Ascending aorta (tissue), 2 donors: ENCODE results near the gene CDC42BPA. TPM values are rescaled to one million over a fixed set of nuclear protein-coding genes. Genes with fewer than 3 reads are reported as not detected.

Experiments
- DNase-seq, 2 donors: peaks; one replicate each; pipeline ENCODE4 v3.0.0-alpha.2; 2019; ENCODE audit warnings: low spot score in 2 of 2
- H3K27ac ChIP-seq, 2 donors: fragments of 200-600 bp; sonication (generic); one replicate each; pipeline ENCODE4 v1.5.1; 2016 to 2017; ENCODE audit warnings: mild to moderate bottlenecking in 1 of 2
- H3K27me3 ChIP-seq: fragments of 200-600 bp; sonication (generic); one replicate; pipeline ENCODE4 v1.5.1; 2017
- H3K36me3 ChIP-seq, 2 donors: fragments of 200-600 bp; sonication (generic); one replicate each; pipeline ENCODE4 v1.5.1; 2016
- H3K4me1 ChIP-seq, 2 donors: fragments of 200-600 bp; sonication (generic); one replicate each; pipeline ENCODE4 v1.5.1; 2016 to 2017; ENCODE audit warnings: mild to moderate bottlenecking in 1 of 2
- H3K4me3 ChIP-seq, 2 donors: fragments of 200-600 bp; sonication (generic); one replicate each; pipeline ENCODE4 v1.5.1; 2016 to 2017; ENCODE audit warnings: mild to moderate bottlenecking in 1 of 2
- H3K9me3 ChIP-seq, 2 donors: fragments of 200-600 bp; sonication (generic); one replicate each; pipeline ENCODE4 v1.5.1; 2016
- CTCF ChIP-seq, 3 experiments: fragments of 200-600 bp in 2 of 3; fragments of 450-650 bp in 1 of 3; sonication (generic) in 2 of 3; IDR thresholded peaks; one replicate each; pipeline ENCODE4 v1.5.1; 2016 to 2019; ENCODE audit warnings: antibody characterized with exemption in 3 of 3, mild to moderate bottlenecking in 1 of 3, moderate library complexity in 1 of 3
- intact Hi-C: fragments of 100-400 bp; cut with DNase I; formaldehyde crosslinking; loops from one replicate; pipeline ENCODE4 v1.15.1; 2023
- total RNA-seq: library from RNA; depleted of rRNA; stranded (reverse); fragments of >200 nt; gene quantifications from one replicate; pipeline ENCODE4 v1.1.0, GENCODE V29; 2016

CDC42BPA gene
- total RNA-seq, 1 donor from 2014 or later, result 56.9 TPM

GRCh38 chr1:226974544-226975258 lies 343.6 kb downstream of the CDC42BPA start:
- no peak for TF ChIP-seq CTCF (IDR thresholded peaks at IDR 0.05)
- Histone ChIP-seq H3K4me1 (peaks cover 0 to 27% of the 10 kb centered on the region in 2 donors), H3K4me3 (peak overlapping the region; percentile 1 to 24), H3K9me3 (no peaks in the 10 kb centered on the region), H3K36me3 (peaks cover 0 to 20% of the 10 kb centered on the region in 2 donors), H3K27me3 (no peaks in the 10 kb centered on the region), H3K27ac (peak overlapping the region; percentile 90 to 91)
- intact Hi-C loops, result loop anchor here (1.0 kb wide), 1 partner anchor 34 kb away; the partner anchor contains the start of gene COQ8A
- peak in 1 of 2 donors; percentile 80 for DNase-seq

GRCh38 chr1:226973898-226974543 lies 344.3 kb downstream of the CDC42BPA start:
- Histone ChIP-seq H3K9me3 (no peaks in the 10 kb centered on the region), H3K27ac (peak overlapping the region; percentile 90 to 91), H3K4me3 (peak overlapping the region; percentile 1 to 24), H3K36me3 (peaks cover 0 to 21% of the 10 kb centered on the region in 2 donors), H3K27me3 (no peaks in the 10 kb centered on the region), H3K4me1 (peaks cover 0 to 27% of the 10 kb centered on the region in 2 donors)
- peak in 1 of 2 donors; percentile 83 for DNase-seq
- intact Hi-C loops, result loop anchor here (1.0 kb wide), 1 partner anchor 34 kb away; the partner anchor contains the start of gene COQ8A
- TF ChIP-seq CTCF (IDR thresholded peaks at IDR 0.05), result no peak

- no peaks in the 10 kb centered on the region for H3K27me3 ChIP-seq
- peak overlapping the region; percentile 90 to 91 for H3K27ac ChIP-seq
- no peak for DNase-seq
- TF ChIP-seq CTCF (IDR thresholded peaks at IDR 0.05), result no peak
- H3K9me3 ChIP-seq, result no peaks in the 10 kb centered on the region
- intact Hi-C loops, result no loop called here
- H3K4me1 ChIP-seq, result peaks cover 0 to 27% of the 10 kb centered on the region in 2 donors
- H3K36me3 ChIP-seq, result peaks cover 0 to 15% of the 10 kb centered on the region in 2 donors
- peak overlapping the region in 1 of 2 donors; percentile 24 for H3K4me3 ChIP-seq
These were observed 344.9 kb downstream of the CDC42BPA start for GRCh38 chr1:226973371-226973897.

GRCh38 chr1:226972931-226973330 lies 345.4 kb downstream of the CDC42BPA start:
- intact Hi-C loops, result no loop called here
- peaks cover 0 to 10% of the 10 kb centered on the region in 2 donors for H3K36me3 ChIP-seq

GRCh38 chr1:226971765-226972164 lies 346.5 kb downstream of the CDC42BPA start:
- Histone ChIP-seq H3K36me3 (peaks cover 0 to 7% of the 10 kb centered on the region in 2 donors), H3K27me3 (no peaks in the 10 kb centered on the region), H3K27ac (no peak overlapping the region), H3K4me3 (no peak overlapping the region), H3K9me3 (no peaks in the 10 kb centered on the region), H3K4me1 (peaks cover 0 to 27% of the 10 kb centered on the region in 2 donors)
- no peak for DNase-seq
- no peak for TF ChIP-seq CTCF (IDR thresholded peaks at IDR 0.05)
- intact Hi-C loops, result no loop called here

More at GRCh38 chr1:226972931-226973330, 345.4 kb downstream of the CDC42BPA start:
- Histone ChIP-seq H3K9me3 (no peaks in the 10 kb centered on the region), H3K4me3 (no peak overlapping the region), H3K27me3 (no peaks in the 10 kb centered on the region), H3K27ac (peak overlapping the region; percentile 90 to 91), H3K4me1 (peaks cover 0 to 27% of the 10 kb centered on the region in 2 donors)
- no peak for DNase-seq
- no peak for TF ChIP-seq CTCF (IDR thresholded peaks at IDR 0.05)
